Measurements from ENCODE around the gene ZNF543.

DNA sequence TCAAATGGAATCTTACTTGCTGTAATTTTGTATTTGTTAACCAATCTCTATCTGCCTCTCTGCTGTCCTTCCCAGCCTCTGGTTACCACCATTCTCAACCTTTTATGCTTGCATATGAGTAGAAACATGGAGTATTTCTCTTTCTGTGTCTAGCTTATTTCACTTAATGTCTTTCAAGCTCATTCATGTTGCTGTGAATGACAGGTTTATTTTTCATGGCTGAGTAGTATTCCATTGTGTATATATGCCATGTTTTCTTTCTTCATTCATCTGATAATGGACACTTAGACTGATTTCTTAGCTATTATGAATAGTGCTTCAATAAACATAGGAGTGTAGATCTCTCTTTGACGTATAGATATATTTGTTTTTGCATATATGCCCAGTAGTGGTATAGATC is 26.6 kb upstream of the ZNF543 start:
- TF ChIP-seq, protein P1, sequence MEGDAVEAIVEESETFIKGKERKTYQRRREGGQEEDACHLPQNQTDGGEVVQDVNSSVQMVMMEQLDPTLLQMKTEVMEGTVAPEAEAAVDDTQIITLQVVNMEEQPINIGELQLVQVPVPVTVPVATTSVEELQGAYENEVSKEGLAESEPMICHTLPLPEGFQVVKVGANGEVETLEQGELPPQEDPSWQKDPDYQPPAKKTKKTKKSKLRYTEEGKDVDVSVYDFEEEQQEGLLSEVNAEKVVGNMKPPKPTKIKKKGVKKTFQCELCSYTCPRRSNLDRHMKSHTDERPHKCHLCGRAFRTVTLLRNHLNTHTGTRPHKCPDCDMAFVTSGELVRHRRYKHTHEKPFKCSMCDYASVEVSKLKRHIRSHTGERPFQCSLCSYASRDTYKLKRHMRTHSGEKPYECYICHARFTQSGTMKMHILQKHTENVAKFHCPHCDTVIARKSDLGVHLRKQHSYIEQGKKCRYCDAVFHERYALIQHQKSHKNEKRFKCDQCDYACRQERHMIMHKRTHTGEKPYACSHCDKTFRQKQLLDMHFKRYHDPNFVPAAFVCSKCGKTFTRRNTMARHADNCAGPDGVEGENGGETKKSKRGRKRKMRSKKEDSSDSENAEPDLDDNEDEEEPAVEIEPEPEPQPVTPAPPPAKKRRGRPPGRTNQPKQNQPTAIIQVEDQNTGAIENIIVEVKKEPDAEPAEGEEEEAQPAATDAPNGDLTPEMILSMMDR (IDR thresholded peaks at IDR 0.05), result no peak
- TF ChIP-seq POLR2A (IDR thresholded peaks at IDR 0.05), result no peak
